ENCODE data around the gene SUSD3.

DNA sequence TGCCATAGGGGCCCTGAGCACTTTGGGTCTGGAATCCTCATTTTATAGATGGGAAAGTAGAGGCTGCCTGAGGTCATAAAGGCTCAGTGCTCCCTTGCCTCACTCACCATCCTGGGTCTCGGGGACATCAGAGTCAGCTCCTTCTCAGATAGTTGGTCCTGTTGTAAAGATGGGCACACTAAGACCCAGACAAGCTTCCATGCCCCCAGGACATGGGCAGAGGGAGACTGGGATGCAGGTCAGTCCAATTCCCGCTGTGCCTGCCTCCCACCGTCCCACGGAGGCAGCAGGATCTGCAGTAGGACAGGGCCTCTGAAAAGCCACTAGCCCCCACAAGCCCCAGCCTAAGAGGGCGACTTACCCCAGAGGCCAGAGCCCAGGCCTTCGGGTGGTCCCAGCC is 19.0 kb upstream of the SUSD3 start:
- TF ChIP-seq CTCF (IDR thresholded peaks at IDR 0.05): no peak
- TF ChIP-seq POLR2A (IDR thresholded peaks at IDR 0.05): no peak
